BLaER1 treated with 17β-estradiol and CSF1 and Interleukin-3, amounts not matched to agents 10 nM and 100 nM (cell line): ENCODE data around the gene FIGNL2.

Source experiments
- H3K27ac ChIP-seq, 11 experiments: shearing (Covaris generic); formaldehyde crosslinking; 2 replicates each; pipeline ENCODE4 v1.8.1; 2022
- H3K27me3 ChIP-seq, 11 experiments: shearing (Covaris generic); formaldehyde crosslinking; 2 replicates each; pipeline ENCODE4 v1.8.1; 2022
- H3K36me3 ChIP-seq, 11 experiments: shearing (Covaris generic); formaldehyde crosslinking; 2 replicates each; pipeline ENCODE4 v1.8.1; 2022
- H3K4me1 ChIP-seq, 10 experiments: shearing (Covaris generic); formaldehyde crosslinking; 2 replicates each; pipeline ENCODE4 v1.8.1; 2022
- H3K4me2 ChIP-seq, 11 experiments: shearing (Covaris generic); formaldehyde crosslinking; 2 replicates each; pipeline ENCODE4 v1.8.1; 2022
- H3K4me3 ChIP-seq, 10 experiments: shearing (Covaris generic); formaldehyde crosslinking; 2 replicates each; pipeline ENCODE4 v1.8.1; 2022
- H3K9ac ChIP-seq, 11 experiments: shearing (Covaris generic); formaldehyde crosslinking; 2 replicates each; pipeline ENCODE4 v1.8.1; 2022
- H3K9me3 ChIP-seq, 11 experiments: shearing (Covaris generic); formaldehyde crosslinking; replicated peaks in 1 of 11; 2 replicates each; pipeline ENCODE4 v1.8.1; 2022
- H4K20me1 ChIP-seq, 11 experiments: shearing (Covaris generic); formaldehyde crosslinking; 2 replicates each; pipeline ENCODE4 v1.8.1; 2022
- Cebpa-rat ChIP-seq, 11 experiments: shearing (Covaris generic); IDR thresholded peaks; 2 replicates each; pipeline ENCODE4 v1.8.1; 2022

Gene FIGNL2

DNA sequence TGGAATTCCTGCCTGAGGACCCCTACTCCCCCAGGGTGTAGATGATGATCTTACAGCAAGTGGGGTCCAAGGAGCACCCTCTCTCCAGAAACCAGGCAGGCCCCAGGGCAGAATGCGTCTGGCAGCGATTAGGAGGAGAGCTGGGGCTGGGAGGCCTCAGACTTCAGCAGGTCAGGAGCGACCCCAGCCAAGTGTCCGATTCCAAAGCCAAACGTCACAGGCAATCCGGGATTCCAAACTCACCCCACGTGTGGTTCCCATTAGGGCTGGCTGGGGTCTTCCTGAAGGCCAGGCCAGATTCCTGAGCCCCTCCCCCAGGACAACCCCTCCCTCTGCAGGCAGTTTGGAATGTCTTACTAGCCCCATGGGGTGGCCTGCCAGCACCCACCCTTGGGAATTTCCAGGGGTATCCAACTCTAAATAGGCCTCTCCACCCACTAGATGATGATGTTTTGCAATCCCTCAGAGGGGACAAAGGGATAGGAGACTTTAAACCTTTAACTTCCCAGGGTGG, 17.3 kb upstream of the FIGNL2 start:
- TF ChIP-seq Cebpa-rat (IDR thresholded peaks at IDR 0.05): no peak
- Histone ChIP-seq H4K20me1 (no peaks in the 10 kb centered on the region; a peak in 1 of 22 replicates), H3K36me3 (no peaks in the 10 kb centered on the region), H3K9me3 (no peaks in the 10 kb centered on the region), H3K27me3 (peaks cover 27 to 55% (median 42%) of the 10 kb centered on the region in 11 experiments), H3K4me3 (no peak overlapping the region), H3K4me1 (peaks cover 63 to 85% (median 81%) of the 10 kb centered on the region in 10 experiments), H3K27ac (no peak overlapping the region), H3K9ac (no peak overlapping the region), H3K4me2 (peak overlapping the region; percentile 81 to 99 (median 93); a peak in 20 of 22 replicates)

DNA sequence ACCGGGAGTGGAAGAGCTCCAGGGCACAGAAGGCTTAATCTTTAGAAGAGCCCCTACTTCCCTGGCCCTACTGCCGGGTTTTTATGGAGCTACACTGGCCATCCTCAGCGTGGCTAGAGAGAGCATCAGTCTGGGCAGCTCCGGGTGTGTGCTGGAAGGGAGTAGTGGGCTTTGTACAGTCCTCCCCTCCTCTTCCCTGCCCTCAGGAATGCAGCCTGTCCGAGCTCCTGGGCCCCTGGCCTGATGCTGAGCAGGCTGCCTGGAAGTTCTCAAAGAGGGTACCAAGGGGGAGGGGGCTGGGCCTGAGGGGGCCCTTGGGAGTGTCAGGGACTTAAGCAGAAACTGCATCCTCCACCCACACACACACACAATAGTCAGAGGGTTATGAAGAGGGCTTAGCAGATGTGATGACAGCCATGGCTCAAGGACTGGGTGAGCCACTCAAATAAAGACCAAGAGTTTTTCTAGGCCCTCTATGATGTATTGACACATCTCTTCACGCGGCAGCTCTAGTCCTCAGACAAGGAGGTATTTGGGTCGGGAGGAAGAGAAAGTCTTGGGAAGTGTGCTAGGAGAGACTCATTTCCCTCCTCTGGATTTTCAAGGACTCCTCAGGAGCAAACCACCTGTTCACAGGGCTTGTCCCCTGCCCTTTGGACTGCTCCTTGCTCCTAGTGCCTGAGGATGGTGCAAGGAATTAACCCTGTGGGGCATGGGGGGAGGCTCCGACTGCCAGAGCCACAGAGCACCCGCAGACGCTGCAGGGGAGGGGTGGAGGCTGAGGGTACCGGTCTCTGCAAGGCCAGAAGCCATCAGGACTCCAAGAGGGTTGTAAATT, 16.5 kb upstream of the FIGNL2 start:
- Histone ChIP-seq H3K27ac (peak overlapping the region in 1 of 11 experiments; percentile 69; a peak in 1 of 22 replicates), H4K20me1 (no peaks in the 10 kb centered on the region; a peak in 1 of 22 replicates), H3K4me2 (peak overlapping the region; percentile 81 to 99 (median 93)), H3K27me3 (peaks cover 27 to 55% (median 42%) of the 10 kb centered on the region in 11 experiments), H3K36me3 (no peaks in the 10 kb centered on the region), H3K9me3 (no peaks in the 10 kb centered on the region), H3K4me3 (peak overlapping the region in 9 of 10 experiments; percentile 23 to 64 (median 48); a peak in 14 of 20 replicates), H3K4me1 (peaks cover 55 to 78% (median 73%) of the 10 kb centered on the region in 10 experiments), H3K9ac (peak overlapping the region in 8 of 11 experiments; percentile 19 to 70 (median 57); a peak in 10 of 22 replicates)
- TF ChIP-seq Cebpa-rat (IDR thresholded peaks at IDR 0.05): no peak

DNA sequence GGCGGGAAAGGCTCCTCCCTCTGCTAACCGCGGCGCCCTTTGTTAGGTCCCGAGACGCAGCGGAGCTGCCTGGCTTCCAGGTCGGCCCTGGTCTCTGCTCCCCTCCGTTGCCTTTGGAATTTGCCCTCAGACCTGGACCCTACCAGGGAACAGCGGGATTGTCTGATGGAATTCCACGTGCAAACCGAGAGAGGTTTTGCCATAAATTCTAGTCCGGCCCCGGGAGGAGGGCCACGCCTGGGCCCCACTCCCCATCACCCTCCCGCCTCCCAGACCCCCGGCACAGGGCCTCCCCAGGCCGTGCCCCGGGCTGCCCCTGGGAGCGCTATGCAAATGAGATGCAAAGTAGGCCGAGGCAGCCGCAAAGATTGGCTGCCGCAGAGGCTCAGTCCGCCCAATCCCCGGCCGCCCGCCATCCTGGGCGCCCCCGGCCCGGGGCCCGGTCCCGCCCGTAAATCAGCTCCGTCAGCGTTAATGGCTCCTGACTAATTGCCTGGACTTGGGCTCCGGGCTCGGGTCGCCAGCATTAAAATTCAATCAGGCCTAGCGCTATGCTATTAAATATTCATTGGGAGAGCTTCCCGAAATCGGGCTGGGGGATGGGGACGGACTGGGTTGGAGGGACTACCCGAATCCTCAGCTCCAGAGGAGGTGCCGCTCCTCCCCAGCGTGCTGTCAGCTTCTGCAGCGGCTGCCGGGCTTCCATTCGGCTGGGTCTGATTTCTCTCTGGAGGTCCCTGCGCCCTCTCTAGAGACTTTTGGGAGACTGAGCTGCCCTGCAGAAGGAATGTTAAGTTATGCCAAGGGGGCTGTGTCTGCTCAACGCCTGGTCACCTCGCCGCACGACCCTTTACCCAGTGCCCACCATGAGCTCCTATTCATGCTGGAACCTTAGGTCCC, 15.7 kb upstream of the FIGNL2 start:
- peak overlapping the region in 9 of 11 experiments; percentile 47 to 70 (median 54); a peak in 16 of 22 replicates for H3K9ac ChIP-seq
- peaks cover 25 to 48% (median 34%) of the 10 kb centered on the region in 11 experiments for H3K27me3 ChIP-seq
- peak overlapping the region in 7 of 11 experiments; percentile 32 to 69 (median 60); a peak in 13 of 22 replicates for H3K27ac ChIP-seq
- H3K4me1 ChIP-seq: peaks cover 46 to 69% (median 64%) of the 10 kb centered on the region in 10 experiments
- no peaks in the 10 kb centered on the region for H3K36me3 ChIP-seq
- no peaks in the 10 kb centered on the region; a peak in 1 of 22 replicates for H4K20me1 ChIP-seq
- peak overlapping the region; percentile 23 to 64 (median 48) for H3K4me3 ChIP-seq
- H3K9me3 ChIP-seq: no peaks in the 10 kb centered on the region
- peak overlapping the region; percentile 81 to 99 (median 93) for H3K4me2 ChIP-seq
- no peak for TF ChIP-seq Cebpa-rat (IDR thresholded peaks at IDR 0.05)

DNA sequence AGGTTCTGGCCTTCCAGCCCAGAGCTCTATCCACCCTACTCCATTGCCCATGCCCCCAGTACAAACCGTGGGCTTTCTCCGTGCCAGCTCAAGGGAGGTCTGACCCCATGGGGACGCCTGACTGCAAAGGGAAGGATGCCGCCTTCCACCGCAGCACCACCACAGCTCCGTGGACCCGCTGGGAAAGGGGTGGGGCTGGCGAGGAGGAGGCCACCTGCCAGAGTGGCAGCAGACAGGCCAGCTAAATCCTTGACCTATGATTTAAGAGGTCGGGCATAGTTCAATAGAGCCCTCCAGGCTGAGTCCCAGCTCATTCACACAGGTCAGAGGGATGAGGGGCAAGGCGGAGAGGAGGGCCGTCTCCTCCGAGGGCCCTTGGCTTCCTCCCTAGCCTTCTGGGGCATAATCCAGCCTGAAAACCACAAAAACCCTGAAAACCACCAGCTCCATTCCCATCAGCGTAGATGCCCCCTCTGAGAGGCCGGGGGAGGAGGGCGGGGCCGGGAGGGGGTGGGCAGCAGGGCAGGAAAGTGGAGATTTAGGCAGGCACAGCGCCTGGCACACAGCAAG, 14.9 kb upstream of the FIGNL2 start:
- Histone ChIP-seq H3K36me3 (no peaks in the 10 kb centered on the region), H4K20me1 (no peaks in the 10 kb centered on the region; a peak in 1 of 22 replicates), H3K9ac (peak overlapping the region in 9 of 11 experiments; percentile 6 to 70 (median 54); a peak in 13 of 22 replicates), H3K27ac (peak overlapping the region in 6 of 11 experiments; percentile 54 to 69 (median 61); a peak in 10 of 22 replicates), H3K4me2 (peak overlapping the region; percentile 81 to 99 (median 93)), H3K9me3 (no peaks in the 10 kb centered on the region), H3K27me3 (peaks cover 18 to 41% (median 27%) of the 10 kb centered on the region in 11 experiments), H3K4me1 (peaks cover 39 to 62% (median 57%) of the 10 kb centered on the region in 10 experiments), H3K4me3 (peak overlapping the region in 6 of 10 experiments; percentile 43 to 64 (median 50); a peak in 7 of 20 replicates)
- TF ChIP-seq Cebpa-rat (IDR thresholded peaks at IDR 0.05): no peak

DNA sequence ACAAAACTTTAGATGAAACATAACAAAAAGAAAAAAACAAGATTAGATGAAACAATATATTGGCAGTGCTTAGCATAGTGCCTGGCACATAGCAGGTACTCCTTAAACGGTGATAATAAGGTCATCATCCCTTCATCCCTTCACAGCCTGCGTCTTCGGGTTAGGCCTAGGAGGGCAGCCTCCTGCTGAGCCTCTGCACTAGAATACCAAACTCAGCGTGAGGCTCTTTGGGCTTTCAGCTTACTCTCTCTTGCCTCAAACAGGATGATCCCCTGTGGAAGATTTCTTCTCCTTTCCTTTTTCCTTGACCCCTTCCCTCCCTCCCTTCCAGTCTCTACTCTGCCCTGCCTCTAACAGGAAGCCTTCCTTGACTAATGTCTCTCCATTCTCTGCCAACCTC, 14.4 kb upstream of the FIGNL2 start:
- H3K27me3 ChIP-seq: peaks cover 13 to 36% (median 22%) of the 10 kb centered on the region in 11 experiments; a peak in 21 of 22 replicates
- H4K20me1 ChIP-seq: no peaks in the 10 kb centered on the region; a peak in 1 of 22 replicates
- H3K4me3 ChIP-seq: peak overlapping the region in 2 of 10 experiments; percentile 5 to 49; a peak in 1 of 20 replicates
- peak overlapping the region in 4 of 11 experiments; percentile 47 to 69 (median 60); a peak in 8 of 22 replicates for H3K27ac ChIP-seq
- H3K4me2 ChIP-seq: peak overlapping the region; percentile 81 to 99 (median 93)
- no peaks in the 10 kb centered on the region for H3K9me3 ChIP-seq
- no peak for TF ChIP-seq Cebpa-rat (IDR thresholded peaks at IDR 0.05)
- peaks cover 34 to 57% (median 52%) of the 10 kb centered on the region in 10 experiments for H3K4me1 ChIP-seq
- peak overlapping the region in 1 of 11 experiments; percentile 39; a peak in 4 of 22 replicates for H3K9ac ChIP-seq
- no peaks in the 10 kb centered on the region for H3K36me3 ChIP-seq

DNA sequence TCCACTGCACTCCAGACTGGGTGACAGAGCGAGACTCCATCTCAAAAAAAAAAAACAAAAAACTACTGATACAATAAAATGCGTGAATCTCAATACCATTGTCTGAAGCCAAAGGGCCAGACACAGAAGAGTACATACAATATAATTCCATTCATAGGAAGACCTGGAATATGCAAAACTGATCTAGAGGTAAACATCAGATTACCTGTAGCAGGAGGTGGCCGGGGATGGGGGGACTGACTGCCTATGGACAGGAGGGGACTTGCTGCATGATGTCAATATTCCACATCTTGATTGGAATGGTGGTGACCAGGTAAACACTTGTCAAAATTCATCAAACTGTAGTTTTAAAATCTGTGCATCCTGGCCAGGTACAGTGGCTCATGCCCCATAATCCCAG, 12.5 kb upstream of the FIGNL2 start:
- peaks cover 34 to 37% (median 35%) of the 10 kb centered on the region in 10 experiments for H3K4me1 ChIP-seq
- peaks cover 6 to 23% (median 17%) of the 10 kb centered on the region in 11 experiments; a peak in 19 of 22 replicates for H3K27me3 ChIP-seq
- H3K4me3 ChIP-seq: no peak overlapping the region
- TF ChIP-seq Cebpa-rat (IDR thresholded peaks at IDR 0.05): no peak
- H3K4me2 ChIP-seq: no peak overlapping the region
- no peaks in the 10 kb centered on the region for H3K36me3 ChIP-seq
- no peak overlapping the region for H3K9ac ChIP-seq
- no peaks in the 10 kb centered on the region for H3K9me3 ChIP-seq
- H4K20me1 ChIP-seq: no peaks in the 10 kb centered on the region; a peak in 1 of 22 replicates
- H3K27ac ChIP-seq: no peak overlapping the region

DNA sequence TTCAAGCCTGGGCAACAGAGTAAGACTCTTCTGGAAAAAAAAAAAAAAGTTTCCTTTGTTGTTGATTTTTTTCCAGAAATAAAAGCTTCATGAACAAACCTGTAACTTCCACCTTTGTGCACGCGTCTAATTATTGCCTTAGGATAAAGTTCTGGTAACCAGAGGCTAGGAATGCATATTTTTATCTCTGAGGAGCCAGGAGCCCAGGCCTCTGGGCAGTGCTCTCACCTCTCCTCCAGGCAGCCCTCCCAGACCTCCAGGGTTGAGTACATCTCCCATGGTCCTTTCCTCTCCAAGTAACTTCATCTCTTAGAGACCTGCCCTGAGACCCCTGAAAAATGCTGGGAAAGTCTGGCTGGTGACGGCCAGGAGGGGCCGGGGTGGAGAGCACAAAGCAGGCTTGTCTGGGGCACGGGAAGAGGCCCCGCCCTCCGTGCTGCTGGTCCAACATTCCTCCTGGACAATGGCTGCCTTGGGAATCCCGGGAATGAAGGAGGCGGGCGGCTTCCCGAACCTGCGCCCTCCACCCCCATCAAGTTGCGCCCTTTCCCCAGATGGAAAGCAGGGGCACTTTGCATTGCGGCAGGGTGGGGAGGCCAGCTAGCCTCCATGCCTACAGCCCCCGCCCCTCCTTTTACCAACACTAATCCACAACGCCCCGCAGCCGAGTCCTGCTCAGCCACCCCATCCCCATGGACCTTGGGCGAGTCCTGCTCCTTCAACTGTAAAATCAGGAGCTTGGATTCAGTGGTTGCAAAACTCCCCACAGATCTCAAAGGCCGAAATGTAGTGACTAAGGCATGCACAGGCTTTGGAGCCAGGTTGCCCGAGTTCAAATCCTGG, 7.3 kb upstream of the FIGNL2 start:
- Histone ChIP-seq H3K36me3 (no peaks in the 10 kb centered on the region), H3K4me1 (peaks cover 13 to 31% (median 24%) of the 10 kb centered on the region in 10 experiments), H3K9me3 (no peaks in the 10 kb centered on the region), H3K27me3 (no peaks in the 10 kb centered on the region), H4K20me1 (no peaks in the 10 kb centered on the region), H3K27ac (no peak overlapping the region), H3K9ac (no peak overlapping the region), H3K4me2 (no peak overlapping the region), H3K4me3 (no peak overlapping the region)
- no peak for TF ChIP-seq Cebpa-rat (IDR thresholded peaks at IDR 0.05)
